ENCODE measurements around the gene XAGE2.

XAGE2 gene

GRCh38 chrX:52422884-52423283, 54.1 kb downstream of the XAGE2 start:
- DNase-seq (ENCODE audit: low read depth, low spot score), result peak; percentile 59
- in situ Hi-C loops (cut with HindIII; ENCODE audit: low sequenced_read_pairs), result no loop called here
- no peak for TF ChIP-seq CTCF (IDR thresholded peaks at IDR 0.05; ENCODE audit: low read depth, low read length)
- no peak overlapping the region for H3K4me3 ChIP-seq (ENCODE audit: low read depth, low read length)

GRCh38 chrX:52424656-52425055, 55.8 kb downstream of the XAGE2 start:
- no peak for TF ChIP-seq CTCF (IDR thresholded peaks at IDR 0.05; ENCODE audit: low read depth, low read length)
- in situ Hi-C loops (cut with HindIII; ENCODE audit: low sequenced_read_pairs), result no loop called here
- DNase-seq (ENCODE audit: low read depth, low spot score), result peak; percentile 11
- H3K4me3 ChIP-seq (ENCODE audit: low read depth, low read length), result no peak overlapping the region
